ENCODE results near the gene CEP112. TPM values are rescaled to one million over a fixed set of nuclear protein-coding genes. Genes with fewer than 3 reads are reported as not detected.

CEP112 gene
- total RNA-seq, 1 donor from 2014 or later, result 9.7 TPM

- H3F3A ChIP-seq (ENCODE audit: low read depth), result no peaks in the 10 kb centered on the region
- H3K27ac Mint-ChIP-seq, result no peak overlapping the region
Observed at GRCh38 chr17:65718601-65719000, 473.3 kb downstream of the CEP112 start.

GRCh38 chr17:65712383-65713267, 479.3 kb downstream of the CEP112 start:
- H3K4me2 ChIP-seq, result no peak overlapping the region
- no peaks in the 10 kb centered on the region for H3K9me3 Mint-ChIP-seq
- H3K4me1 Mint-ChIP-seq, result peaks cover 24% of the 10 kb centered on the region
- H3K4me3 ChIP-seq, result no peak overlapping the region
- H3K9ac ChIP-seq, result no peak overlapping the region
- H3K4me1 ChIP-seq, result peaks cover 11% of the 10 kb centered on the region
- H3K9me3 ChIP-seq (ENCODE audit: low read depth), result no peaks in the 10 kb centered on the region
- no peaks in the 10 kb centered on the region for H3K79me2 ChIP-seq (ENCODE audit: low read depth)
- H2AFZ ChIP-seq (replicated peaks), result no peak overlapping the region
- H3K27ac Mint-ChIP-seq, result no peak overlapping the region
- H3K36me3 ChIP-seq, result no peaks in the 10 kb centered on the region
- no peaks in the 10 kb centered on the region for H4K20me1 ChIP-seq (ENCODE audit: low read depth)
- DNase-seq (ENCODE audit: low spot score), result no peak
- TF ChIP-seq EZH2 (IDR thresholded peaks at IDR 0.05) (no peak), CTCF (IDR thresholded peaks at IDR 0.05) (no peak), EZH2phosphoT487 (IDR thresholded peaks at IDR 0.05) (no peak)
- H3K27me3 ChIP-seq, result no peaks in the 10 kb centered on the region
- H3K4me3 Mint-ChIP-seq, result no peak overlapping the region
- no peak overlapping the region for H3K27ac ChIP-seq
- H3K36me3 Mint-ChIP-seq, result peaks cover 25% of the 10 kb centered on the region
- no peaks in the 10 kb centered on the region for H3K27me3 Mint-ChIP-seq (ENCODE audit: insufficient read depth, low read depth)
- H3F3A ChIP-seq (ENCODE audit: low read depth), result no peaks in the 10 kb centered on the region

More at GRCh38 chr17:65718601-65719000, 473.3 kb downstream of the CEP112 start:
- no peaks in the 10 kb centered on the region for H3K27me3 ChIP-seq
- H3K27ac ChIP-seq, result no peak overlapping the region
- H3K9ac ChIP-seq, result no peak overlapping the region
- H3K4me3 ChIP-seq, result no peak overlapping the region
- H3K36me3 ChIP-seq, result no peaks in the 10 kb centered on the region
- H3K27me3 Mint-ChIP-seq (ENCODE audit: insufficient read depth, low read depth), result no peaks in the 10 kb centered on the region
- H3K4me3 Mint-ChIP-seq, result no peak overlapping the region
- H3K4me1 ChIP-seq, result peaks cover 8% of the 10 kb centered on the region
- no peak overlapping the region for H3K4me2 ChIP-seq
- no peak overlapping the region for H2AFZ ChIP-seq (replicated peaks)
- H3K9me3 ChIP-seq (ENCODE audit: low read depth), result no peaks in the 10 kb centered on the region
- H3K79me2 ChIP-seq (ENCODE audit: low read depth), result no peaks in the 10 kb centered on the region
- TF ChIP-seq EZH2 (IDR thresholded peaks at IDR 0.05) (no peak), EZH2phosphoT487 (IDR thresholded peaks at IDR 0.05) (no peak), CTCF (IDR thresholded peaks at IDR 0.05) (no peak)
- peaks cover 17% of the 10 kb centered on the region for H3K36me3 Mint-ChIP-seq
- DNase-seq (ENCODE audit: low spot score), result no peak
- peaks cover 26% of the 10 kb centered on the region for H3K4me1 Mint-ChIP-seq
- no peaks in the 10 kb centered on the region for H4K20me1 ChIP-seq (ENCODE audit: low read depth)
- no peaks in the 10 kb centered on the region for H3K9me3 Mint-ChIP-seq

GRCh38 chr17:65711671-65712276, 480.2 kb downstream of the CEP112 start:
- no peak overlapping the region for H3K27ac ChIP-seq
- H3K4me1 Mint-ChIP-seq, result peaks cover 24% of the 10 kb centered on the region
- no peaks in the 10 kb centered on the region for H3F3A ChIP-seq (ENCODE audit: low read depth)
- no peaks in the 10 kb centered on the region for H4K20me1 ChIP-seq (ENCODE audit: low read depth)
- H3K27me3 ChIP-seq, result no peaks in the 10 kb centered on the region
- H3K27me3 Mint-ChIP-seq (ENCODE audit: insufficient read depth, low read depth), result no peaks in the 10 kb centered on the region
- H3K9ac ChIP-seq, result no peak overlapping the region
- no peak for DNase-seq (ENCODE audit: low spot score)
- no peaks in the 10 kb centered on the region for H3K36me3 ChIP-seq
- no peaks in the 10 kb centered on the region for H3K79me2 ChIP-seq (ENCODE audit: low read depth)
- H3K9me3 Mint-ChIP-seq, result no peaks in the 10 kb centered on the region
- H2AFZ ChIP-seq (replicated peaks), result no peak overlapping the region
- TF ChIP-seq EZH2phosphoT487 (IDR thresholded peaks at IDR 0.05) (no peak), CTCF (IDR thresholded peaks at IDR 0.05) (no peak), EZH2 (IDR thresholded peaks at IDR 0.05) (no peak)
- no peak overlapping the region for H3K4me3 Mint-ChIP-seq
- H3K4me3 ChIP-seq, result no peak overlapping the region
- H3K9me3 ChIP-seq (ENCODE audit: low read depth), result no peaks in the 10 kb centered on the region
- peaks cover 11% of the 10 kb centered on the region for H3K4me1 ChIP-seq
- H3K4me2 ChIP-seq, result no peak overlapping the region
- no peak overlapping the region for H3K27ac Mint-ChIP-seq
- peaks cover 25% of the 10 kb centered on the region for H3K36me3 Mint-ChIP-seq

Measured in neural progenitor cell (in vitro differentiated cells).